CD14-positive monocyte (primary cell): Measurements from ENCODE around the gene ARVCF. TPM values are rescaled to one million over a fixed set of nuclear protein-coding genes. Genes with fewer than 3 reads are reported as not detected.

ENCODE experiments used
- DNase-seq, 3 donors: peaks; one replicate each; pipeline ENCODE4 v3.0.0-alpha.2; 2011 to 2022
- H2AFZ ChIP-seq: 2 replicates; pipeline ENCODE4 v1.6.0; 2012; ENCODE audit warnings: mild to moderate bottlenecking, low read depth, low read length, inconsistent platforms; ENCODE audit not compliant: insufficient read depth, poor library complexity, severe bottlenecking
- H3K27ac ChIP-seq, 2 donors: 1 replicate in 1 of 2; 2 replicates in 1 of 2; pipeline ENCODE4 v1.5.1; 2012 to 2013; ENCODE audit warnings: low read length in 2 of 2, control low read depth in 1 of 2, inconsistent platforms in 1 of 2, low read depth in 1 of 2, mild to moderate bottlenecking in 1 of 2
- H3K27me3 ChIP-seq, 2 donors: one replicate each; pipeline versions ENCODE4 v1.6.0 to v1.6.1; 2011 to 2013; ENCODE audit warnings: low read length in 2 of 2; ENCODE audit not compliant: control insufficient read depth in 2 of 2, insufficient read depth in 2 of 2
- H3K36me3 ChIP-seq, 2 donors: replicated peaks in 1 of 2; 1 replicate in 1 of 2; 2 replicates in 1 of 2; pipeline versions ENCODE4 v1.5.1 to v1.6.1; 2012 to 2013; ENCODE audit warnings: low read length in 2 of 2, control low read depth in 1 of 2, inconsistent platforms in 1 of 2, mild to moderate bottlenecking in 1 of 2; ENCODE audit not compliant: insufficient read depth in 2 of 2, control insufficient read depth in 1 of 2
- H3K4me1 ChIP-seq, 2 donors: 1 replicate in 1 of 2; 2 replicates in 1 of 2; pipeline versions ENCODE4 v1.5.1 to v1.6.1; 2012 to 2013; ENCODE audit warnings: low read length in 2 of 2, control low read depth in 1 of 2, inconsistent platforms in 1 of 2, mild to moderate bottlenecking in 1 of 2, moderate library complexity in 1 of 2; ENCODE audit not compliant: insufficient read depth in 2 of 2, control insufficient read depth in 1 of 2
- H3K4me2 ChIP-seq: replicated peaks from 2 replicates; pipeline ENCODE3; 2012; ENCODE audit warnings: low read length, moderate library complexity, mild to moderate bottlenecking; ENCODE audit not compliant: poor library complexity, severe bottlenecking; ENCODE audit errors: extremely low read depth
- H3K4me3 ChIP-seq, 3 experiments: fragments of 200-600 bp in 1 of 3; sonication (generic) in 1 of 3; replicated peaks in 1 of 3; 1 replicate in 2 of 3; 2 replicates in 1 of 3; pipeline ENCODE4 v1.5.1; 2011 to 2013; ENCODE audit warnings: low read length in 3 of 3, mild to moderate bottlenecking in 3 of 3, control low read depth in 2 of 3, low read depth in 2 of 3, inconsistent platforms in 1 of 3, moderate library complexity in 1 of 3
- H3K79me2 ChIP-seq: 2 replicates; pipeline ENCODE4 v1.6.0; 2012; ENCODE audit warnings: mild to moderate bottlenecking, control low read depth, inconsistent platforms, low read length, moderate library complexity; ENCODE audit not compliant: insufficient read depth
- H3K9ac ChIP-seq: 2 replicates; pipeline ENCODE4 v1.6.0; 2017; ENCODE audit warnings: low read length, mild to moderate bottlenecking; ENCODE audit not compliant: insufficient read depth, poor library complexity, severe bottlenecking
- H3K9me3 ChIP-seq, 2 donors: replicated peaks in 1 of 2; 1 replicate in 1 of 2; 2 replicates in 1 of 2; pipeline versions ENCODE4 v1.5.1 to v1.6.1; 2012 to 2013; ENCODE audit warnings: low read length in 2 of 2, control low read depth in 1 of 2; ENCODE audit not compliant: control insufficient read depth in 1 of 2, insufficient read depth in 1 of 2
- H4K20me1 ChIP-seq: 2 replicates; pipeline ENCODE4 v1.6.0; 2012; ENCODE audit warnings: mild to moderate bottlenecking, low read length, control low read depth, moderate library complexity; ENCODE audit not compliant: insufficient read depth
- H3K27ac Mint-ChIP-seq, 7 donors: one replicate each; pipeline ENCODE4 v1.8.0; 2020; ENCODE audit warnings: mild to moderate bottlenecking in 7 of 7, mixed read lengths in 7 of 7, moderate library complexity in 6 of 7, inconsistent platforms in 2 of 7
- H3K27me3 Mint-ChIP-seq, 3 donors: one replicate each; pipeline ENCODE4 v1.8.0; 2021 to 2022; ENCODE audit warnings: low read depth in 3 of 3, mild to moderate bottlenecking in 3 of 3, mixed read lengths in 3 of 3, moderate library complexity in 3 of 3, inconsistent platforms in 1 of 3
- H3K36me3 Mint-ChIP-seq, 2 donors: one replicate each; pipeline ENCODE4 v1.8.0; 2020; ENCODE audit warnings: mixed read lengths in 2 of 2, inconsistent platforms in 1 of 2, mild to moderate bottlenecking in 1 of 2
- H3K4me1 Mint-ChIP-seq: one replicate; pipeline ENCODE4 v1.8.0; 2020; ENCODE audit warnings: mild to moderate bottlenecking, mixed read lengths
- H3K4me3 Mint-ChIP-seq, 2 donors: one replicate each; pipeline ENCODE4 v1.8.0; 2020; ENCODE audit warnings: mild to moderate bottlenecking in 2 of 2, mixed read lengths in 2 of 2, moderate library complexity in 1 of 2
- H3K9me3 Mint-ChIP-seq, 7 donors: one replicate each; pipeline ENCODE4 v1.8.0; 2020 to 2022; ENCODE audit warnings: mixed read lengths in 7 of 7, mild to moderate bottlenecking in 6 of 7, moderate library complexity in 6 of 7, inconsistent platforms in 2 of 7
- WGBS: methylation state at CpG from one replicate; pipeline ENCODE4 v1.1.5; 2013; ENCODE audit warnings: missing lambda C conversion rate; ENCODE audit not compliant: insufficient coverage; 5-methylcytosine and 5-hydroxymethylcytosine counted together
- intact Hi-C, 2 donors: fragments of 100-400 bp; cut with micrococcal nuclease; formaldehyde crosslinking; loops; one replicate each; pipeline versions ENCODE4 v1.15.0 to v1.15.1; 2023
- polyA plus RNA-seq, 3 donors: library from polyadenylated mRNA; depleted of rRNA in 1 of 3; unstranded in 2 of 3; stranded (reverse) in 1 of 3; fragments of 300-500 nt in 2 of 3; fragments of >200 nt in 1 of 3; fragmentation: Illumina TruSeq in 2 of 3; gene quantifications; 1 replicate in 2 of 3; 2 replicates in 1 of 3; pipeline ENCODE4 v1.2.3, GENCODE V29; 2012 to 2021
- TF ChIP-seq, protein P1 (sequence below): fragments of 200-600 bp; IDR thresholded peaks from one replicate; pipeline ENCODE4 v1.8.0; 2022; ENCODE audit warnings: antibody characterized with exemption, mild to moderate bottlenecking

The ARVCF gene
- polyA plus RNA-seq, 3 donors: 0.31 to 2.6 (median 0.44) TPM

DNA sequence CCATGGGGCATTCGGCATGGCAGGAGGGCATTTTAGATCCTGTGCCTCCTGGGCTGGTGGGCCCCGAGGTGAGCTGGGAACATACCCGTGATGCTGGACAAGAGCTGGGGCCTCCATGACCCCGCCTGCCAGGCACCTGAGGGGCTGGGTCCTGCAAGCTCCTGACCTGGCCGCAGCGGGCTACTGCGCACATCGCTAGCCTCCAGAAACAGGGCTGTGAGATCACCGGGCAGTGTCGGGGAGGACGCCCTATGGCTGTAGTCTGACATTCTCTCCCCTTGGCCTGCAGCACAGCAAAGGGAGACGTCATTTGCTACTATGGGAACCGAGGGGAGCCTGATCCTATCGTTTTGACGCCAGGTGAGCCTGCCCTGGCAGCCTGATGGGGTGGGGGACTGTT, 39.0 kb upstream of the ARVCF start:
- H3K27ac Mint-ChIP-seq: peak overlapping the region in 1 of 7 donors; percentile 64
- H3K27me3 Mint-ChIP-seq: no peaks in the 10 kb centered on the region
- no peaks in the 10 kb centered on the region for H3K79me2 ChIP-seq
- H3K4me3 ChIP-seq: no peak overlapping the region
- H3K4me1 ChIP-seq: no peaks in the 10 kb centered on the region
- H2AFZ ChIP-seq: no peak overlapping the region
- no peak overlapping the region for H3K4me2 ChIP-seq
- 93% methylated on average over 12 of the region's 15 CpGs for WGBS
- H3K9me3 Mint-ChIP-seq: no peaks in the 10 kb centered on the region
- no peaks in the 10 kb centered on the region for H3K9me3 ChIP-seq
- intact Hi-C loops: no loop called here
- H3K36me3 Mint-ChIP-seq: peaks cover 81 to 98% of the 10 kb centered on the region in 2 donors
- H3K9ac ChIP-seq: no peak overlapping the region
- TF ChIP-seq, protein P1, sequence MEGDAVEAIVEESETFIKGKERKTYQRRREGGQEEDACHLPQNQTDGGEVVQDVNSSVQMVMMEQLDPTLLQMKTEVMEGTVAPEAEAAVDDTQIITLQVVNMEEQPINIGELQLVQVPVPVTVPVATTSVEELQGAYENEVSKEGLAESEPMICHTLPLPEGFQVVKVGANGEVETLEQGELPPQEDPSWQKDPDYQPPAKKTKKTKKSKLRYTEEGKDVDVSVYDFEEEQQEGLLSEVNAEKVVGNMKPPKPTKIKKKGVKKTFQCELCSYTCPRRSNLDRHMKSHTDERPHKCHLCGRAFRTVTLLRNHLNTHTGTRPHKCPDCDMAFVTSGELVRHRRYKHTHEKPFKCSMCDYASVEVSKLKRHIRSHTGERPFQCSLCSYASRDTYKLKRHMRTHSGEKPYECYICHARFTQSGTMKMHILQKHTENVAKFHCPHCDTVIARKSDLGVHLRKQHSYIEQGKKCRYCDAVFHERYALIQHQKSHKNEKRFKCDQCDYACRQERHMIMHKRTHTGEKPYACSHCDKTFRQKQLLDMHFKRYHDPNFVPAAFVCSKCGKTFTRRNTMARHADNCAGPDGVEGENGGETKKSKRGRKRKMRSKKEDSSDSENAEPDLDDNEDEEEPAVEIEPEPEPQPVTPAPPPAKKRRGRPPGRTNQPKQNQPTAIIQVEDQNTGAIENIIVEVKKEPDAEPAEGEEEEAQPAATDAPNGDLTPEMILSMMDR: no peak
- H3K27ac ChIP-seq: no peak overlapping the region
- H4K20me1 ChIP-seq: peaks cover 69% of the 10 kb centered on the region
- no peak for DNase-seq
- no peak overlapping the region for H3K4me3 Mint-ChIP-seq
- peaks cover 86 to 91% of the 10 kb centered on the region in 2 donors for H3K36me3 ChIP-seq
- no peaks in the 10 kb centered on the region for H3K27me3 ChIP-seq
- no peaks in the 10 kb centered on the region for H3K4me1 Mint-ChIP-seq

DNA sequence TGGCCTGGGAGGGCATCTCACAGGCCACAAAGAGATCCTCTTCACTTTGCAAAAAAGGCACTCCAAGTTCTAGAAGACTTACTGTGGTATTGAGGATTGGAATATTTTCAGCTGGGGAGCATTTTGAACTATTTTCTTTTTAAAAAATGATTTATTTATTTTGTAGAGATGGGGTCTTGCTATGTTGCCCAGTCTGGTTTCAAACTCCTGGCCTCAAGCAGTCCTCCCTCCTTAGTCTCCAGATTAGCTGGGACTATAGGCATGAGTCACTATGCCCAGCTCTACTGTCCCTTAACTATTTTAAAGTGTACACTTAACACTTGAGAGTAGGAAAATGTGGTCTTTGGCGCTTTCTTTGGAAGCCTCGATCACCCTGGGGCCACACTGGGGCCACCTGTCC, 38.5 kb upstream of the ARVCF start:
- TF ChIP-seq, protein P1: no peak
- H3K27ac Mint-ChIP-seq: peak overlapping the region in 1 of 7 donors; percentile 25
- Histone ChIP-seq H2AFZ (no peak overlapping the region), H3K9ac (no peak overlapping the region), H3K4me1 (no peaks in the 10 kb centered on the region), H3K79me2 (no peaks in the 10 kb centered on the region), H3K4me2 (no peak overlapping the region), H3K36me3 (peaks cover 85 to 86% of the 10 kb centered on the region in 2 donors), H3K4me3 (no peak overlapping the region), H3K9me3 (no peaks in the 10 kb centered on the region), H3K27ac (no peak overlapping the region), H4K20me1 (peaks cover 65% of the 10 kb centered on the region), H3K27me3 (no peaks in the 10 kb centered on the region)
- H3K9me3 Mint-ChIP-seq: no peaks in the 10 kb centered on the region
- H3K4me3 Mint-ChIP-seq: no peak overlapping the region
- no peak for DNase-seq
- no peaks in the 10 kb centered on the region for H3K4me1 Mint-ChIP-seq
- no peaks in the 10 kb centered on the region for H3K27me3 Mint-ChIP-seq
- intact Hi-C loops: no loop called here
- peaks cover 78 to 97% of the 10 kb centered on the region in 2 donors for H3K36me3 Mint-ChIP-seq
- WGBS: 90% methylated on average over 2 of the region's 2 CpGs
